Spinal cord (tissue), 10 donors: ENCODE results near the gene SLC66A2. TPM values are rescaled to one million over a fixed set of nuclear protein-coding genes. Genes with fewer than 3 reads are reported as not detected.
A peak's percentile ranks its signal among the peaks of the same experiment; 100 is the strongest.
"Not testable (repeated sequence)": the region's sequence is repeated elsewhere in the genome, so short reads cannot be mapped to it uniquely, and the experiment has no call there.

Experiments used
- DNase-seq, 6 donors: peaks; one replicate each; pipeline versions ENCODE4 v3.0.0 to v3.0.0-alpha.2; 2013 to 2015; ENCODE audit warnings: low spot score in 6 of 6, low read depth in 4 of 6
- H3K27ac ChIP-seq: one replicate; pipeline ENCODE4 v1.5.1; 2013; ENCODE audit warnings: low read depth, low read length, control low read depth
- H3K27me3 ChIP-seq: one replicate; pipeline ENCODE4 v1.6.1; 2013; ENCODE audit warnings: low read length; ENCODE audit not compliant: control insufficient read depth, insufficient read depth
- H3K36me3 ChIP-seq: one replicate; pipeline ENCODE4 v1.6.1; 2013; ENCODE audit warnings: low read length; ENCODE audit not compliant: control insufficient read depth, insufficient read depth
- H3K4me1 ChIP-seq: one replicate; pipeline ENCODE4 v1.6.1; 2013; ENCODE audit warnings: low read length; ENCODE audit not compliant: control insufficient read depth, insufficient read depth
- H3K4me3 ChIP-seq: one replicate; pipeline ENCODE4 v1.5.1; 2013; ENCODE audit warnings: low read depth, low read length, control low read depth
- H3K9me3 ChIP-seq: one replicate; pipeline ENCODE4 v1.6.1; 2013; ENCODE audit warnings: low read length; ENCODE audit not compliant: control insufficient read depth, insufficient read depth
- WGBS: methylation state at CpG from one replicate; pipeline ENCODE4 v1.1.5; 2013; ENCODE audit warnings: missing lambda C conversion rate; ENCODE audit not compliant: insufficient coverage; 5-methylcytosine and 5-hydroxymethylcytosine counted together
- long read RNA-seq, 4 donors: transcript quantifications; one replicate each; lab custom pipeline, GENCODE V29; 2026
- polyA plus RNA-seq, 2 donors: library from polyadenylated mRNA; unstranded; fragments of 120-200 nt; gene quantifications; one replicate each; pipeline ENCODE4 v1.2.1, GENCODE V29; 2013; ENCODE audit not compliant: insufficient read length in 2 of 2
- total RNA-seq, 2 donors: library from RNA; depleted of rRNA in 1 of 2; stranded (reverse); fragments of 120-200 nt in 1 of 2; fragments of >200 nt in 1 of 2; gene quantifications; one replicate each; pipeline versions ENCODE4 v1.2.3 to v1.2.4, GENCODE V29; 2013 to 2014
- donor health status: healthy.

SLC66A2 gene
- total RNA-seq (10 to 100 TPM; 26.0 to 34.5 TPM), polyA plus RNA-seq (10 to 100 TPM; 57.8 to 68.4 TPM)
- long read RNA-seq, donor 1, transcript PQLC1-202 (5 exons, 2,475 nt) = major isoform, 9 of 26 reads
- long read RNA-seq, donor 1, transcript PQLC1-203 (6 exons, 2,555 nt) = major isoform, 9 of 26 reads
- long read RNA-seq, donor 1, partial matches to known transcripts = 6 of 26 reads
- long read RNA-seq, donor 1, other reads (novel, unspliced or antisense) = 0 of 26 reads
- long read RNA-seq, donor 2, transcript PQLC1-203 (6 exons, 2,555 nt) = major isoform, 5 of 7 reads
- long read RNA-seq, donor 2, partial matches to known transcripts = 0 of 7 reads
- long read RNA-seq, donor 2, other reads (novel, unspliced or antisense) = 0 of 7 reads
- long read RNA-seq, donor 3, partial matches to known transcripts = 0 of 8 reads
- long read RNA-seq, donor 3, other reads (novel, unspliced or antisense) = 0 of 8 reads
- long read RNA-seq, donor 4, transcript PQLC1-203 (6 exons, 2,555 nt) = major isoform, 8 of 14 reads
- long read RNA-seq, donor 4, partial matches to known transcripts = 0 of 14 reads
- long read RNA-seq, donor 4, other reads (novel, unspliced or antisense) = 0 of 14 reads

- H3K36me3 ChIP-seq = peaks cover 31% of the 10 kb centered on the region
- peak within 1 kb of the TSS; percentile 54 for H3K4me3 ChIP-seq
- peaks cover 2% of the 10 kb centered on the region for H3K27me3 ChIP-seq
- DNase-seq = peak; percentile 70 to 96 (median 84)
- no peak within 1 kb of the TSS for H3K27ac ChIP-seq
- WGBS = under 1% methylated on average over 126 of the region's 126 CpGs
- peaks cover 44% of the 10 kb centered on the region for H3K4me1 ChIP-seq
- H3K9me3 ChIP-seq = no peaks in the 10 kb centered on the region
These were observed at the start of gene SLC66A2 for GRCh38 chr18:79951545-79952455. Gene SLC66A2, minus strand, starts transcription at chr18:79951653. Its CDS starts 727 bp downstream, at chr18:79950926.

GRCh38 chr18:80000877-80001276 is 49.4 kb upstream of the SLC66A2 start:
- WGBS = 96% methylated on average over 3 of the region's 3 CpGs
- DNase-seq = no peak
- Histone ChIP-seq H3K27me3 (no peaks in the 10 kb centered on the region), H3K4me1 (no peaks in the 10 kb centered on the region), H3K9me3 (peaks cover 3% of the 10 kb centered on the region), H3K27ac (no peak overlapping the region), H3K36me3 (no peaks in the 10 kb centered on the region), H3K4me3 (no peak overlapping the region)

- H3K4me3 ChIP-seq, H3K9me3 ChIP-seq, H3K27ac ChIP-seq, H3K27me3 ChIP-seq, H3K36me3 ChIP-seq, H3K4me1 ChIP-seq, DNase-seq: not testable (repeated sequence)
- whole genome bisulfite sequencing = no CpG with 5 or more reads among the region's 2 CpGs
These were observed 48.2 kb upstream of the SLC66A2 start for GRCh38 chr18:79999701-80000100.

GRCh38 chr18:79991494-79991893 is 40.0 kb upstream of the SLC66A2 start:
- no peak for DNase-seq
- H3K9me3 ChIP-seq = no peaks in the 10 kb centered on the region
- WGBS = no CpG with 5 or more reads among the region's 2 CpGs
- H3K27ac ChIP-seq = no peak overlapping the region
- H3K4me3 ChIP-seq = no peak overlapping the region
- H3K27me3 ChIP-seq = no peaks in the 10 kb centered on the region
- H3K4me1 ChIP-seq = peaks cover 15% of the 10 kb centered on the region
- no peaks in the 10 kb centered on the region for H3K36me3 ChIP-seq

- no peak for DNase-seq
- no peaks in the 10 kb centered on the region for H3K9me3 ChIP-seq
- peak overlapping the region; percentile 91 for H3K27ac ChIP-seq
These were observed 37.7 kb upstream of the SLC66A2 start for GRCh38 chr18:79989195-79989497.

GRCh38 chr18:79988451-79989194 is 37.2 kb upstream of the SLC66A2 start, which contains the start of gene TXNL4A:
Gene TXNL4A, minus strand, starts transcription at chr18:79988563. Its CDS starts 171 bp downstream, at chr18:79988392.
- WGBS = under 1% methylated on average over 67 of the region's 71 CpGs
- Histone ChIP-seq H3K27me3 (no peaks in the 10 kb centered on the region), H3K27ac (peak within 1 kb of the TSS; percentile 91), H3K9me3 (no peaks in the 10 kb centered on the region), H3K4me3 (peak within 1 kb of the TSS; percentile 59), H3K4me1 (peaks cover 18% of the 10 kb centered on the region), H3K36me3 (peaks cover 4% of the 10 kb centered on the region)
- peak; percentile 74 to 96 (median 78) for DNase-seq

More at GRCh38 chr18:79989195-79989497, 37.7 kb upstream of the SLC66A2 start:
- Histone ChIP-seq H3K4me1 (peaks cover 18% of the 10 kb centered on the region), H3K27me3 (no peaks in the 10 kb centered on the region), H3K36me3 (peaks cover 4% of the 10 kb centered on the region), H3K4me3 (peak overlapping the region; percentile 59)
- 64% methylated on average over 9 of the region's 14 CpGs for WGBS

GRCh38 chr18:79988071-79988450 is 36.6 kb upstream of the SLC66A2 start:
- H3K27me3 ChIP-seq = no peaks in the 10 kb centered on the region
- H3K4me3 ChIP-seq = peak overlapping the region; percentile 59
- H3K9me3 ChIP-seq = no peaks in the 10 kb centered on the region
- under 1% methylated on average over 48 of the region's 48 CpGs for whole genome bisulfite sequencing
- peak overlapping the region; percentile 74 for H3K27ac ChIP-seq
- peaks cover 20% of the 10 kb centered on the region for H3K4me1 ChIP-seq
- H3K36me3 ChIP-seq = peaks cover 4% of the 10 kb centered on the region
- peak in 2 of 6 donors; percentile 31 to 36 for DNase-seq

GRCh38 chr18:79987566-79987965 is 36.1 kb upstream of the SLC66A2 start:
- Histone ChIP-seq H3K27ac (no peak overlapping the region), H3K4me3 (peak overlapping the region; percentile 59), H3K9me3 (no peaks in the 10 kb centered on the region), H3K4me1 (peaks cover 25% of the 10 kb centered on the region), H3K36me3 (peaks cover 5% of the 10 kb centered on the region), H3K27me3 (no peaks in the 10 kb centered on the region)
- peak in 1 of 6 donors; percentile 23 for DNase-seq
- 0% methylated on average over 1 of the region's 6 CpGs for WGBS

- WGBS = 46% methylated on average over 6 of the region's 7 CpGs
- DNase-seq = no peak
- Histone ChIP-seq H3K36me3 (peaks cover 13% of the 10 kb centered on the region), H3K4me3 (peak overlapping the region; percentile 59), H3K4me1 (peaks cover 29% of the 10 kb centered on the region), H3K27ac (no peak overlapping the region), H3K27me3 (no peaks in the 10 kb centered on the region), H3K9me3 (no peaks in the 10 kb centered on the region)
These were observed 35.3 kb upstream of the SLC66A2 start for GRCh38 chr18:79986726-79987125.
